ENCODE results near the gene RPS21. TPM values are rescaled to one million over a fixed set of nuclear protein-coding genes. Genes with fewer than 3 reads are reported as not detected.
"Not testable (repeated sequence)": the region's sequence is repeated elsewhere in the genome, so short reads cannot be mapped to it uniquely, and the experiment has no call there.

Gene RPS21
- polyA plus RNA-seq, 1 donor = 2,139 TPM

DNA sequence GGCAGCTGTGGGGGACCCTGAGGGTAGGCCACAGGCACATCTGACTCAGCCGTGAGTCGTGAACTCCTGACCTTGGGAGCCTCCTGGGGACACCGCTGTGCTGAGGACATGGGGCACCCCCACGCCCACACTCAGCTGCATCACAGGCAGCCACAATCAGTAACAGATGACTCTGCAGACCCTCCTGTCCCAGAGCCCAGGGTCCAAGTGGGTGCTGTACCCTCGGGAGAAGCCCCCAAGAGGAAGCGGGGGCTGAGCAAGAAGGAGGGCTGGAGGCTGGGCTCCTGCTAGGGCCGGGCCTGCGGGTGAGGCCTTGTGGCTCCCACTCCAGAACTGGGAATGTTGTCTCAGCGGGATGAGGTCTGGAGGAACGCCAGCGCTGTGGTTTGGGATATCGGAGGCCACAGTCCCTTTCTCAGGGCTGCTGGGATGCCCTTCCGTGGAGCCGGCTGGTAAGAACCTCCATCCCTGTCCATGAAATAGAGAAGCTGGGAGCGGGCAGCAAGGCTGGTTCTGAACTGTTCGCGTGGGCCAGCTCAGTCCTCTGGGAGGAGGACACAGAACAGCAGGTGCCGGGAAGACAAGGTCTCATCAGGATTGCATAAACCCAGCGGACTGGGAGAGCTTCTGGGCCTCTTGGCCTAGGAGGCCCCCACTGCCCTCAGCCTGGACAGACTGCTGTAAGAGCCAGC, 16.6 kb upstream of the RPS21 start:
- Histone ChIP-seq H3K27me3 (ENCODE audit: control insufficient read depth, insufficient read depth, low read length) (peaks cover 21% of the 10 kb centered on the region), H3K27ac (ENCODE audit: low read length) (peak overlapping the region; percentile 75), H3K4me3 (ENCODE audit: low read length) (no peak overlapping the region), H3K9me3 (ENCODE audit: control insufficient read depth, low read depth, low read length) (peaks cover 3% of the 10 kb centered on the region), H3K4me1 (ENCODE audit: control insufficient read depth, insufficient read depth, low read length) (peaks cover 63% of the 10 kb centered on the region), H3K36me3 (ENCODE audit: control insufficient read depth, insufficient read depth, low read length) (no peaks in the 10 kb centered on the region)
- DNase-seq = peak in 1 of 2 donors; percentile 55
- no CpG with 5 or more reads among the region's 19 CpGs for WGBS (ENCODE audit: insufficient coverage, low lambda C conversion rate)

DNA sequence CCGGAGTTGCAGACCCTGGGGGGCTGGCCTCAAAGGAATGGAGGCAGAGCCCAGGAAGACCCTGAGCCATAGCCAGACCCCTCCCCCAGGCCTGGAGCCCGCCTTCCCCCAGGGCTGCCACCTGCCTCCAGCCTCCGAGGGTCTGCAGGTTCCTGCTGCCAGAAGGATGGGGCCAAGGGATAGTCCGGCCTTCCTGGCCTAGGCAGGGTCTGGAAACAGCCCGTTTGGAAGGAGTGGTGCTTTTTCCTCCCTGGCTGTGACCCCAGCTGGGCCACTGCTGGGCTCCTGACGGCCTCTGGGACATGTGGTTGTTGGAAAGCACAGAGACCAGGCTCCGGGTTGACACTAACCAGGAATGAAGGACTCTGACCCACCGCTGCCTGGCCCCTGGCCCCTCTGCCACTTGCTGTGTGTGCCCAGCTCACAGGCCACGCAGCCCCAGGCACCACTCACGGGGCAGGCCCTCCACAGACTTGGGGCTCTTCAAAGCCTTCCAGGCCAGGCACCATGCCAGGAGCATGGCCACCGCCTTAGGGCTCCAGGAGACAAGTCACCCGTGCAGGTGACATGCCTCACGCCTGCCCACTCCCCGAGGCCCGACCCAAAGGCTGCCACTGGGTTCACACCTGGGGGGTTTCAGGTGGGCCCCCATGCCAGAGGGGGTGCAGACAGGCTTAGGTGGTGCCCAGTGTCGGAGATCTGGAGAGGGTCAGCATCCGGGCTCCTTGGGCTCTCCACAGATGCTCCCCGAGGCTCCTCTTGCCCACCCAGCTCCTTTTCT, 15.9 kb upstream of the RPS21 start:
- no peak overlapping the region for H3K4me3 ChIP-seq (ENCODE audit: low read length)
- no peaks in the 10 kb centered on the region for H3K36me3 ChIP-seq (ENCODE audit: control insufficient read depth, insufficient read depth, low read length)
- peak overlapping the region; percentile 75 for H3K27ac ChIP-seq (ENCODE audit: low read length)
- H3K9me3 ChIP-seq (ENCODE audit: control insufficient read depth, low read depth, low read length) = peaks cover 3% of the 10 kb centered on the region
- DNase-seq = peak in 1 of 2 donors; percentile 69
- peaks cover 62% of the 10 kb centered on the region for H3K4me1 ChIP-seq (ENCODE audit: control insufficient read depth, insufficient read depth, low read length)
- peaks cover 20% of the 10 kb centered on the region for H3K27me3 ChIP-seq (ENCODE audit: control insufficient read depth, insufficient read depth, low read length)
- WGBS (ENCODE audit: insufficient coverage, low lambda C conversion rate) = no CpG with 5 or more reads among the region's 18 CpGs

DNA sequence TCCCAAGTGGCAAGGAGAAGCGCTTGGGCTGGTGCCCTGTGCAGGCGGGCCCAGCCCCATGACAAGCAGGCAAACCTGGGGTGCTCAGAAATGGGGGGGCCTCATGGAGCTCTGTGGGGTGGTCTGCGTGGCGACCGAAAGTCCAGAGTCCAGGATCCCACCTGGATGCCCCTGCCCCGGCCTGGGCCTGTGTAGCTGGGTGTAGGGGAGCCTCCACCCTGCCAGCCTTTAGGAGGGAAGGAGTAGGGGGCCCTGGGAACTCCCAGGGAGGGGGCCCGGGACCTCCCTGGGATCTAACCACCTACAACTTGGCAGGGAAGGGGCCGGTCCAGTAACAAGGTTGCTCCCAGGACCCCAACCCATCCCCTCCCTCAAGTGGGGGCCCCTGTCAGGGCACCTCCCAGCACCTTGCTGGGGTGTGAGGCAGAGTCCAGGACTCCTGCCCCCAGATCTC, 15.3 kb upstream of the RPS21 start:
- peaks cover 3% of the 10 kb centered on the region for H3K9me3 ChIP-seq (ENCODE audit: control insufficient read depth, low read depth, low read length)
- no peak for DNase-seq
- no peak overlapping the region for H3K27ac ChIP-seq (ENCODE audit: low read length)
- peaks cover 64% of the 10 kb centered on the region for H3K4me1 ChIP-seq (ENCODE audit: control insufficient read depth, insufficient read depth, low read length)
- no CpG with 5 or more reads among the region's 8 CpGs for WGBS (ENCODE audit: insufficient coverage, low lambda C conversion rate)
- peaks cover 17% of the 10 kb centered on the region for H3K27me3 ChIP-seq (ENCODE audit: control insufficient read depth, insufficient read depth, low read length)
- no peaks in the 10 kb centered on the region for H3K36me3 ChIP-seq (ENCODE audit: control insufficient read depth, insufficient read depth, low read length)
- no peak overlapping the region for H3K4me3 ChIP-seq (ENCODE audit: low read length)

DNA sequence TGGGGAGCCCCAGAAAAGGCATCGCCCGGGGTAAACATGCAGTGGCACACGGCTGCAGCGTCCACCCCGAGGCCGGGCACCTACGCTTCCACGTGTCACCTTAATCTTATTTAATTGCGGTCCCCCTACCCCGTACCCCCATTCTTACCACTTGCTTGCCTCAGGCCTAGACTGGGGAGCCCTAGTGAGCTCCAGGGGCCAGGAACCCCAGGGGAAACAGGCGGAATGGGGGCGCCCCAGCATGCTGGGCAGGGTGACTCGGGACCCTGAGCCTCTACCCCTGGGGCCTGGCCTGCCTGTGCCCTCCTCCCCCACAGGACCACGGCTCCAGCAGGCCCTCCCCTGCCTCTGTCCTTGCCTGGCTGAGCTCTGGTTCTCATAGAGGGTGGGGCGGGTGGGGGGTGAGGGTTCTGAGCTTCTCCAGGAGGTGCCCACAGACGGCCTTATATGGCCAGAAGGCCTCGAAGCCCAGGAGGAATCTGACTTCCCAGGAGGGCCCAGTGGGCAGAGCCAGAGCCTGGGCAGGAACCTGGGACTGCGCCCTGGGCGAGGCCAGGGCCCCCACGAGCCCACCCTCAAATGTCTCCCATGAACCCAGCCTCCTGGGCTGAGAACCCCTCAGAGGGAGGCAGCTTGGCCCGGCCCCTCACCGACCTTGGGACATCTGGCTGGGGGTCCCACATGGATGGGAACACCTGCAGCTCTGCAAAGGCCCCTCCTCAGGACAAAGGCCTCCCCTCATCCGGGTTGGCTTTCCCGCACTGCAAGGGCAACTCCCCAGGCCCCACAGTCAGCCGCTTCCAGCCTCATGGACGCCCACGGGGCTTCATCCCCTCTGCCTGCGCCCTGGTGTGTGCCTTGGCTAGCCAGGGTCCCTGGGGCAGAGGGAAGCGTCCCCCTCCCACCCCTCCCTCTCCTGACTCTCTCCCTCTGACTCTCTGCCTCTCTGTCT, 14.6 kb upstream of the RPS21 start:
- Histone ChIP-seq H3K27me3 (ENCODE audit: control insufficient read depth, insufficient read depth, low read length) (peaks cover 17% of the 10 kb centered on the region), H3K4me3 (ENCODE audit: low read length) (no peak overlapping the region), H3K27ac (ENCODE audit: low read length) (no peak overlapping the region), H3K9me3 (ENCODE audit: control insufficient read depth, low read depth, low read length) (peaks cover 3% of the 10 kb centered on the region), H3K4me1 (ENCODE audit: control insufficient read depth, insufficient read depth, low read length) (peaks cover 65% of the 10 kb centered on the region), H3K36me3 (ENCODE audit: control insufficient read depth, insufficient read depth, low read length) (no peaks in the 10 kb centered on the region)
- no peak for DNase-seq
- WGBS (ENCODE audit: insufficient coverage, low lambda C conversion rate) = no CpG with 5 or more reads among the region's 29 CpGs

DNA sequence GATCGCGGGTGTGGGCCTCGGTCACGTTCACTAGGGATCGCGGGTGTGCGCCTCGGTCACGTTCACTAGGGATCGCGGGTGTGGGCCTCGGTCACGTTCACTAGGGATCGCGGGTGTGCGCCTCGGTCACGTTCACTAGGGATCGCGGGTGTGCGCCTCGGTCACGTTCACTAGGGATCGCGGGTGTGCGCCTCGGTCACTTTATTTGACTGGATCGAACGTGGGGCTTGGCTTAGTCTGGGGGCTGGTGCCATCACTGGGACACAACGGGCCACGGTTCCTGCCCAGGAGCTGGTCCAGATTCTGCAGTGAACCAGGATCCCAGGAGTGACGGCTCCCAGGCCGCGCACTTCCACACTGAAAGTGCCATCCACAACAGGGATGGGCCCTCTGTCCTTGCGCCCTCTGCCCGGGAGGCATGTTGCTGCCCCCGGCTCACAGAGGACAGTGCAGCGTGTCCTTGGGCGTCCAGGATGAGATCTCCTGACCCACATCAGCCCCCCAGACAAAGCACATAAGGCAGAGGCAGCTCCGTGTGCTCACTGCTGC, 13.2 kb upstream of the RPS21 start:
- not testable (repeated sequence) for DNase-seq; H3K36me3 ChIP-seq (ENCODE audit: control insufficient read depth, insufficient read depth, low read length); H3K9me3 ChIP-seq (ENCODE audit: control insufficient read depth, low read depth, low read length); H3K4me3 ChIP-seq (ENCODE audit: low read length); H3K27me3 ChIP-seq (ENCODE audit: control insufficient read depth, insufficient read depth, low read length)
- Histone ChIP-seq H3K27ac (ENCODE audit: low read length) (peak overlapping the region; percentile 20), H3K4me1 (ENCODE audit: control insufficient read depth, insufficient read depth, low read length) (peaks cover 59% of the 10 kb centered on the region)
- no CpG with 5 or more reads among the region's 40 CpGs for WGBS (ENCODE audit: insufficient coverage, low lambda C conversion rate)

DNA sequence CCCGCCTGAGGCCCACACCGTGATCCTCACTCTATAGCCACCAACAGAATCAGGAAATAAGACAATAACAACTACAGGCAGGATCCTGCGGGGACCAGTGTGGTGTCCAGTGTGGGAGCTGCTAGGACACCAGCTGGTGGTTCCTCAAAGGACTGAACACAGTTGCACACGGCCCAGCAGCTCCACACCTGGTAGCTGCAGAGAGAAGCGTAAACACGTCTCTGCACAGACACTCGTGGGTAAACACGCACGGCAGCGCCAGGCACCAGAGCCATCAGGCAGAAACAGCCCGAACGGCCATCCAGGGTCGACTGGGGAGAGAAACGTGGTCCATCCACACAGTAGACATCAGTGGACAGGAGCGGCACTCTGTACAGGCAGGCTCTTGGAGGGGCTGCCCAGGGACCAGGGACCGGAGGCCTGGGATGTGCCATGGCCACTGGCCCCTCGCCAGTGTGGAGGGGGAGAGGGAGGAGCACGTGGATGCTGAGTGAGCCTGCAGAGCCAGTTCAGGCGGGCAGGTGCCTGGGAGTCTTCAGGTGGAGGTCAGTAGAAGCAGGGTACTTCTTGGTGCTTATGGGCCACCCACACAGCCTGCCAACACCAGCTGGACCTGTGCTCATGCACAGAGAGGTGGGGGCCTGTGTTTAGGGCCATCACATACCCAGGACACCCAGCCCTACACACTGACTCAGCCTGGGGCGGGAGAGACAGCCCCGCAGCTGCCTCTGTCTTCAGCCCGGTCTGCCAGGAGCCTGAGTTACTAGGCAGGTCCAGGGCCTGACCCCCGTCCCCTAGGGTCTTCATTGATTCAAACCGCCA, 12.4 kb upstream of the RPS21 start:
- no peak for DNase-seq
- H3K27ac ChIP-seq (ENCODE audit: low read length) = peak overlapping the region; percentile 20

DNA sequence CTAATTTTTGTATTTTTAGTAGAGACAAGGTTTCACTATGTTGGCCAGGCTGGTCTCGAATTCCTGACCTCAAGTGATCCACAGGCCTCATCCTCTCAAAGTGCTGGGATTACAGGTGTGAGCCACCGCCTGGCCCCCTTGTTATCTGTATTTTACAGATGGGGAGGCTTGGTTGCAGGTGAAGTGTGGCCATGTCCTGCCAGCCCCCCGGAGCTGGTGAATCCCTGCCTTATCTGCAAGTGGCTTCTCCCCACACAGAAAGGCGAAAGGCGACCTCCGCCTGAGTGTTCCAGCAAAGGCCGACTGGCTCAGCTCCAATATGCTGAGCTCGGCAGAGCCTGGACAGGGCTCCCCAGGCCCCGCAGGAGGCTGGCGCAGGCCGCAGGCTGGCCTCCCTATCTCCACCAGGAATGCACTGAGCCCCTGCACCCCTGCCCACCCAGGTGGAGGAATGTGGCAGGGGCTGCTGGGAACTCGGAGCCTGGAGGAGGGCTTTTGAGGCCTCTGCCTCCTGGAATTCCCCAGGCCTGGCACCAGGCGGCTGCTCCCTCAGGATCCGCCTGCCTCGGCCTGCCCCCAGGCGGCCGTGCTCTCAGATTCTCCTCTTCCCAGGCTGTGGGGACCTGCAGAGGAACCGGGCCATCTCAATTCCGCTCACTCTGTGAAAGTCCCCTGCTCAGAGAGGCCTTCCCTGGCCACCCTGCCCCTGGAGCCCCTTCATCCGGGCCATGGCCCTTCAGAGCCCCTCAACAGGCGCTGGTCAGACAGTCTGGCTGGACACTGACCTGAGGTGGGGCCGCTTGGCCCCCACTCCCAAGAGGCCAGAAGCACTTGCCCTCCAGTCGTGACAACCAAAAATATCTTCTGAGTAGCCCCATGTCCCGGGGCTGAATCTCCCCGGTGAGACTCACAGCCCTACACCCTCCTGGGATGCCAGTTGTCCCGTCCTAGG, 10.5 kb upstream of the RPS21 start:
- peak in 1 of 2 donors; percentile 55 for DNase-seq
- peak overlapping the region; percentile 15 for H3K27ac ChIP-seq (ENCODE audit: low read length)
- peaks cover 32% of the 10 kb centered on the region for H3K4me1 ChIP-seq (ENCODE audit: control insufficient read depth, insufficient read depth, low read length)
- H3K36me3 ChIP-seq (ENCODE audit: control insufficient read depth, insufficient read depth, low read length) = no peaks in the 10 kb centered on the region
- no peak overlapping the region for H3K4me3 ChIP-seq (ENCODE audit: low read length)
- H3K9me3 ChIP-seq (ENCODE audit: control insufficient read depth, low read depth, low read length) = no peaks in the 10 kb centered on the region
- WGBS (ENCODE audit: insufficient coverage, low lambda C conversion rate) = no CpG with 5 or more reads among the region's 26 CpGs
- H3K27me3 ChIP-seq (ENCODE audit: control insufficient read depth, insufficient read depth, low read length) = no peaks in the 10 kb centered on the region

More for the DNA sequence above, 12.4 kb upstream of the RPS21 start:
- no peaks in the 10 kb centered on the region for H3K36me3 ChIP-seq (ENCODE audit: control insufficient read depth, insufficient read depth, low read length)
- H3K4me1 ChIP-seq (ENCODE audit: control insufficient read depth, insufficient read depth, low read length) = peaks cover 51% of the 10 kb centered on the region
- H3K27me3 ChIP-seq (ENCODE audit: control insufficient read depth, insufficient read depth, low read length) = no peaks in the 10 kb centered on the region
- H3K9me3 ChIP-seq (ENCODE audit: control insufficient read depth, low read depth, low read length) = no peaks in the 10 kb centered on the region
- WGBS (ENCODE audit: insufficient coverage, low lambda C conversion rate) = no CpG with 5 or more reads among the region's 24 CpGs
- no peak overlapping the region for H3K4me3 ChIP-seq (ENCODE audit: low read length)

DNA sequence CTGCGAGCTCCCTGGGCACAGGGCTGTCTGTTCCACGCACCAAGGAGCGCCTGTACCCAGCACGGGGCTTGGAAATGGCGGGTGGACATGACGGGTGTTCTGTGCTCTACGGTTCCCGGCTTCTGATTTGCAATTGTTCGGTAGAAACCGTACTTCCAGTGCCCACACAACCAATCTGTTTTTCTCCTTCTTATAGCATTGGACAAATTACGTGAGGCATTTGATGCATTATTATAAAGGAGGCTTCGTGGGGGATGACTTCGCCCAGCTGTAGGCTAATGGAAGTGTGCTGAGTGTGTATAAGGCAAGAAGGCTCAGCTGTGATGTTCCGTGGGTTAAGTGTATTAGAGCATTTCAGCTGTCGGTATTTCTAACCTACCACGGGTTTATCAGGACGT, 9.8 kb upstream of the RPS21 start:
- peaks cover 26% of the 10 kb centered on the region for H3K4me1 ChIP-seq (ENCODE audit: control insufficient read depth, insufficient read depth, low read length)
- no peak for DNase-seq
- WGBS (ENCODE audit: insufficient coverage, low lambda C conversion rate) = 93% methylated on average over 3 of the region's 17 CpGs
- no peak overlapping the region for H3K27ac ChIP-seq (ENCODE audit: low read length)
- no peaks in the 10 kb centered on the region for H3K9me3 ChIP-seq (ENCODE audit: control insufficient read depth, low read depth, low read length)
- no peaks in the 10 kb centered on the region for H3K27me3 ChIP-seq (ENCODE audit: control insufficient read depth, insufficient read depth, low read length)
- peaks cover under 1% of the 10 kb centered on the region for H3K36me3 ChIP-seq (ENCODE audit: control insufficient read depth, insufficient read depth, low read length)
- no peak overlapping the region for H3K4me3 ChIP-seq (ENCODE audit: low read length)

Data from large intestine (tissue), 3 donors.